Stimulated activated naive CD4-positive, alpha-beta T cell treated with Interleukin-2 at 50 U/mL for 16 hours (primary cell): ENCODE results near the gene BTBD6.
"Not testable (repeated sequence)": the region's sequence is repeated elsewhere in the genome, so short reads cannot be mapped to it uniquely, and the experiment has no call there.

Experiments used
- DNase-seq: peaks from one replicate; lab custom pipeline; 2025; lab: John Stamatoyannopoulos, UW

Gene BTBD6

DNA sequence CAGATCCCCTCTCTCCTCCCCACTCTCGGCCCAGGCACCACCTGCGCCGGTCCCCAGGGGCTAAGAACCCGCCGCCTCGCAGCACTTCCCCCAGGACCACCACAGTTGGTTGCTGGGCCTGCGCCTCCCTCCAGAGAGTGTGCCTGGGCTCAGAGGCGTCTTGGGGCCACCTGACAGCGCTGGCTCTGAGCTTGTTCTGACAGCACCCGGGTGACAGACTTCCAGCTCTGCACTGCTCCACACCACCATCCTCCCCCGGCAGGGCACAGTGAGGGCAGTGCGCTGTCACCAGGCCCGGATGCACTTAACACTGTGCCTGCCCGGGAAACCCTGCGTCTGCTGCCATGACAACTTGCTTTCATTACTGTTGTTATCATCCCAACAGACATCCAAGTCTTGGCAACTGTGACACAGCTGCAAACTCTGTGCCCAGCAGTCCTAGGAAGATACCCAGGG lies 45.8 kb downstream of the BTBD6 start:
- peak; percentile 40 for DNase-seq

DNA sequence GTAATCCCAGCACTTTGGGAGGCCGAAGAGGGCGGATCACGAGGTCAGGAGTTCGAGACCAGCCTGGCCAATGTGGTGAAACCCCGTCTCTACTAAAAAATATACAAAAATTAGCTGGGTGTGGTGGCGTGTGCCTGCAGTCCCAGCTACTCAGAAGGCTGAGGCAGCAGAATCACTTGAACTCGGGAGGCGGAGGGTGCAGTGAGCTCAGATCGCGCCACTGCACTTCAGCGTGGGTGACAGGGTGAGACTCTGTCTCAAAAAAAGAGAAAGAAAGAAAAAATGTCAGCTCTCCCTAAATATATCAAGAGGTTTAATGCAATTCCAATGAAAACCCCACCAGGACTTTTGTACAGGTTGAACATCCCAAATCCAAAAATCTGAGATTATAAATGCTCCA lies 49.0 kb downstream of the BTBD6 start:
- DNase-seq, result not testable (repeated sequence)

DNA sequence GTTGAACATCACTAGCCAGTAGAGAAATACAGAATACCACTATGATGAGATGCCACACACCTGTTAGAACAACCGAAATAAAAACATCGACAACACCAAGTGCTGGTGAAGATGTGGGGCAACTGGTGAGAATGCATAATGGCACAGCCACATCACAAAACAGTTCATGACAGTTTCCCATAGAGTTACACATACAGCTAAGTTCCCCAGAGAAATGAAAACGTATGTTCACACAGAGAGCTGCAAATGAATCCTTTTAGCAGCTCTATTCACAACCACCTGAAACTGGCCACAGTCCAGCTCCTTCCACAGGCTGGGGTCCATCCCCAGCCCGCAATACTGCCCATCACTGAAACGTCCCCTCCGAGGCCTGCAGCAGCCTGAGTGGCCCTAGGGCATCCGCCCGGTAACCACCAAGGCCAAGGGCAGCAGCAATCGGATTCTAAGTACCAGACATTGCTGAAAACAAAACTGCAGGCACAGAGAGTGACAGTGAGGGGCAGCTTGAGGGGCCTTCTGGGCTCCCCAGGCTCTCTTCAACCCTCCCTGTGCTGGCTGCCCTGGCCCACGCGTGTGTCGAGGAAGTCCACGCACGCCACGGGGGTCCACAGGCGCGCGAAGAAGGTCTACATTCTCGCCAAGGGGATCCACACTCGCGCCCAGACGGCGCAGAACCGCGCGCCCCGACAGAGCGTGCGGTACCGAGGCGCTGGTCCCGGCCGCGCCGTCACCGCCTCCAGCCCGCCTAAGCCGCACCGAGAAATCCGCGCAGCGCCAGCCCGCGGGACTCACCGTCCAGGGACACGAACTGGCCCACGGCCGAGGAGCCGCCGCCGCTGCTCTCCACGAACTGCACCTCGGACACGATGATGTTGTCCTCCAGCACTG lies 51.6 kb downstream of the BTBD6 start:
- DNase-seq, result no peak
